Measurements from ENCODE around the gene AHR.
"Not testable (repeated sequence)": the region's sequence is repeated elsewhere in the genome, so short reads cannot be mapped to it uniquely, and the experiment has no call there.

AHR gene

DNA sequence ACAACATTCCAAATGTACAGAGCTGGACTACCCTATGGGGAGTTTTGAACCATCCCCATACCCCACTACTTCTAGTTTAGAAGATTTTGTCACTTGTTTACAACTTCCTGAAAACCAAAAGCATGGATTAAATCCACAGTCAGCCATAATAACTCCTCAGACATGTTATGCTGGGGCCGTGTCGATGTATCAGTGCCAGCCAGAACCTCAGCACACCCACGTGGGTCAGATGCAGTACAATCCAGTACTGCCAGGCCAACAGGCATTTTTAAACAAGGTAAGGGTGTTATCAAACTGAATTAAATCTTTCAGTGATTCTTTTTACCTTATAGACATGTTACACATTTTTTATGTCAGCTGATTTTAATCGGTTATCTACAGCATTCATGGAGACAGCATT is 41.5 kb downstream of the AHR start:
- DNase-seq (ENCODE audit: low read depth): no peak

GRCh38 chr7:17340655-17341054 is 42.2 kb downstream of the AHR start:
- no peak for DNase-seq (ENCODE audit: low read depth)

DNA sequence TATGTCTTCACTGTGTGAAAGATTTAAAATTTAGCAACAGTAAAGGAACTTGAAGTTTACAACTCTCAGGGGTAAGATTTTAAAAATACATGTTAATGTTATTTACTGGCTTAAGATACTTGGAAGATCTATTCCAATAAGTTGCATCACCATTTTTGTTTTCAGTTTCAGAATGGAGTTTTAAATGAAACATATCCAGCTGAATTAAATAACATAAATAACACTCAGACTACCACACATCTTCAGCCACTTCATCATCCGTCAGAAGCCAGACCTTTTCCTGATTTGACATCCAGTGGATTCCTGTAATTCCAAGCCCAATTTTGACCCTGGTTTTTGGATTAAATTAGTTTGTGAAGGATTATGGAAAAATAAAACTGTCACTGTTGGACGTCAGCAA is 44.3 kb downstream of the AHR start:
- no peak for DNase-seq (ENCODE audit: low read depth)

DNA sequence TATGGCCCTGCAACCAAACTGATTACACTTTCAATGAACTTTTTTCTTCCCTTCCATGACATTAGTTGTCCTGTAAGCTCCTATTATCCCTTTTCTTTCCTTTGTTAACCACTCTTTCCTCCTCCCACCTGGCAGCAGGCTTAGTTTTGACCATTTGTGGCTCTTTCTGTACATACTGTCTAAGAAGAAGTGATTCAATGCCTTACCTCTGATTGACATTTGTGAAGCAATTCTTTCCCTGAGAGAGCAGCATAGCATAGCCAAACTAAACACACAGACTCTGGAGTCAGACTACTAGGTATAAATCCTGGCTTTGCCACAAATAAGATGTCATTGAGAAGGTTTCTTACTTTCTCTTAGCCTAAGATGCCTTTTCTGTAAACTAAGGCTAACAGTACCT is 48.9 kb downstream of the AHR start:
- DNase-seq (ENCODE audit: low read depth): no peak

GRCh38 chr7:17348932-17349331 is 50.5 kb downstream of the AHR start:
- DNase-seq (ENCODE audit: low read depth): not testable (repeated sequence)

DNA sequence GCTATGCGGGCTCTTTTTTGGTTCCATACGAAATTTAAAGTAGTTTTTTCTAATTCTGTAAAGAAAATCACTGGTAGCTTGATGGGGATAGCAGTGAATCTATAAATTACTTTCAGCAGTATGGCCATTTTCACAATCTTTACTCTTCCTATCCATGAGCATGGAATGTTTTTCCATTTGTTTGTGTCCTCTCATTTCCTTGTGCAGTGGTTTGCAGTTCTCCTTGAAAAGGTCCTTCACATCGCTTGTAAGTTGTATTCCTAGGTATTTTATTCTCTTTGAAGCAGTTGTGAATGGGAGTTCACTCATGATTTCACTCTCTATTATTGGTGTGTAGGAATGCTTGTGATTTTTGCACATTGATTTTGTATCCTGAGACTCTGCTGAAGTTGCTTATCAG is 51.9 kb downstream of the AHR start:
- not testable (repeated sequence) for DNase-seq (ENCODE audit: low read depth)

GRCh38 chr7:17353650-17354419 is 55.4 kb downstream of the AHR start:
- DNase-seq (ENCODE audit: low read depth): not testable (repeated sequence)

DNA sequence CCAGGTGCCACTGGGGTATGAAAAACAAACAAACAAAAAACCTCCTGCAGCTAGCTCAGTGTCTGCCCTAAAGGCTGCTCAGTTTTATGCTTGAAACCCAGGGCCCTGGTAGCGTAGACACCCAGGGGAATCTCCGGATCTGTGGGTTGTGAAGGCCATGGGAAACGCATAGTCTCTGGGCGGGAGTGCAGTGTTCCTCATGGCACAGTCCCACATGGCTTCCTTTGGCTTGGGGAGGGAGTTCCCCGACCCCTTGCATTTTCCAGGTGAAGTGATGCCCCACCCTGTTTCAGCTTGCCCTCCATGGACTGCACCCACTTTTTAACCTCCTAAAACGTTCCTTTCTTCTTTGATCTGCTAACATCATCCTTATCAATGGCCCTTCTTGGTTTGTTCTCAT is 56.0 kb downstream of the AHR start:
- no peak for DNase-seq (ENCODE audit: low read depth)

GRCh38 chr7:17355050-17355449 is 56.6 kb downstream of the AHR start:
- no peak for DNase-seq (ENCODE audit: low read depth)

GRCh38 chr7:17357952-17358351 is 59.5 kb downstream of the AHR start:
- DNase-seq (ENCODE audit: low read depth): no peak

- DNase-seq (ENCODE audit: low read depth): no peak
Observed at GRCh38 chr7:17359610-17360009, 61.2 kb downstream of the AHR start.

DNA sequence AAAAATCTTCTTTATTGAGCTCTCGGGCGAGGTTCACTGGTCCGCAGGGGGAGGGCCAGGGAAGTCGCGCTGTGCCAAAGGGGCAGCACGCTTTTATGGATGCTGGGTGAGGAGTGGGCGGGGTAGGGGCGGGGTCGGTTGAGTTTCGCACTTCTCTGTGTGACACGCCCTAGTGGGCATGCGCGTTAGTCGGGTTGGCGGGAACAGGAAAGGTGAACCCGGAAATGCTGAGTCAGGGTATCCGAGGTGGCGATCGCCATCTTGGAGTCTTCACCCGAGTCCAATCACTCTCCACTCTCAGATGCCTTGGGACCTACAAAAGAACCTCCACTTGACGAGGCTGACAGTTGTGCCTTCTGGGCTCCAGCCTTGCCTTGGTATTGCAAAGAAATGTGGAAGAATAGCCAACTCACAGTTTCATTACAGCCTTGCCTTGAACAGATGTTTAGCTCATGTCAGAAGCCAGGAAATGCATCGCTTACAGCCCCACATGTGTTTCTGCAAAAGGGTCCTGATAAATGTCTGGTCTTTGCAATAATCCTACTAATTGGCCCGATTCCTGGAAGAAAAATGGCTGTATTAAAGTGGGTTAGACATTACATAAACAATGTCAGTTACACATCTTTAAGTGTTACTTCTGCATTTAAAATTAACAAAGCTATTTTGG is 64.1 kb downstream of the AHR start:
- no peak for DNase-seq (ENCODE audit: low read depth)

- no peak for DNase-seq (ENCODE audit: low read depth)
Observed at GRCh38 chr7:17364671-17365070, 66.2 kb downstream of the AHR start.

GRCh38 chr7:17365775-17366174 is 67.3 kb downstream of the AHR start:
- DNase-seq (ENCODE audit: low read depth): no peak

DNA sequence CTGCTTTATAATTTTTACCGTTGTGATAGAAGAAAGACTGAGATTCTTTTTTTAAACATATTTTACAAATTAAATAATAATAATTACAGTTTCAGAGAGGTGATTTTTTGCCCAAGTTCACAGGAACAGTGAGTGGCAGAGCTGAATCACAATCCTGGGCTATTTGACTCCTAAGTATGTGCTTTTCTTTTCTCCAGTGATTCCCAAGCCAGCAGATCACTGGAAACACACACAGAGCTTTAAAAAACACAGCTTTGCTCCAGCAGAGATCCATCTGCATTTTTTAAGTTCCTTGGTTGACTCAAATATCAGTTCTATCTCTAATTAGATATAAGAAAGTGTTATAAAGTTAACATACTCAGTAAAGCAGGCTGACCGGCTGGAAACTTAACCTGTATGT is 69.0 kb downstream of the AHR start:
- DNase-seq (ENCODE audit: low read depth): no peak

DNA sequence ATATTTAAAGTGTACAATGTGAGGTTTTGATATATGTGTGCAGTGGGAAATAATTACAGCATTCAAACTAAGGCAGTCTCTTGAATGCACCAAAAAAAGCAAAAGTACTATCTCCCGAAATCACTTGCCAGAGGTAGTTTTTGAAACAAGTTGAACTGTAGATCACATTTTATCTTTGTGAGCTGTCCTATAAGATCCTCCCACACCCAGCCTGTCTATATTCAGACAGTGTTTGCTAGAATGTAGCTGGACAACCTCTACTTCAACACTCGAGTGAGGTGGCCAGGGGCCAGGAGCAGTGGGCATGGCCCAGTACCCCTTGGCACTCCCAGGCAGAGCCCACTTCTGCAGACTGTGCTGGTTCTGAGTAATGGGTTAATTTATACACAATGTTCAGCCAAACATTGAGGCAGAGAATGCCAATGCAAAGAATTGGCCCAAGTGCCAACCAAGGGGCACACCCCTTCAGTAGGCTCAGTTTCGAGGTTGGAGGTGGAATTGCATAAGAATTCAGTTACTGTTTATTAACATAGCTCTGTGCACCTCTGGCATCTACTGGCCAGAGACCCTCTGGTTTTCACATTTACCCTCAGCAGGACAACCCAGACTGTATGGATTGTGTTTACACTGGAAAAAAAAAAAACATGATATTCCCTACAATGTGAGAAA is 70.5 kb downstream of the AHR start:
- no peak for DNase-seq (ENCODE audit: low read depth)

GRCh38 chr7:17369691-17370426 is 71.4 kb downstream of the AHR start:
- no peak for DNase-seq (ENCODE audit: low read depth)

- no peak for DNase-seq (ENCODE audit: low read depth)
Observed at GRCh38 chr7:17370901-17371585, 72.6 kb downstream of the AHR start.

GRCh38 chr7:17371671-17372524 is 73.4 kb downstream of the AHR start:
- no peak for DNase-seq (ENCODE audit: low read depth)

GRCh38 chr7:17374157-17374556 is 75.7 kb downstream of the AHR start:
- DNase-seq (ENCODE audit: low read depth): no peak

- no peak for DNase-seq (ENCODE audit: low read depth)
Observed at GRCh38 chr7:17374654-17375053, 76.2 kb downstream of the AHR start.
